H9 (cell line): ENCODE data around the gene SLCO4A1. TPM values are rescaled to one million over a fixed set of nuclear protein-coding genes. Genes with fewer than 3 reads are reported as not detected.

Experiments
- DNase-seq: peaks from one replicate; pipeline ENCODE4 v3.0.0-alpha.2; 2017
- H2AFZ ChIP-seq: one replicate; pipeline ENCODE4 v1.6.1; 2013; ENCODE audit warnings: mild to moderate bottlenecking, low read length, control low read depth, moderate library complexity
- H2AK5ac ChIP-seq: 2 replicates; pipeline ENCODE4 v1.6.1; 2013; ENCODE audit warnings: low read length, control low read depth, mixed read lengths; ENCODE audit not compliant: insufficient read length
- H2BK120ac ChIP-seq: one replicate; pipeline ENCODE4 v1.6.1; 2013; ENCODE audit warnings: low read depth, mild to moderate bottlenecking, low read length, control low read depth, inconsistent platforms; ENCODE audit not compliant: poor library complexity, severe bottlenecking
- H2BK12ac ChIP-seq: 2 replicates; pipeline ENCODE4 v1.6.1; 2013; ENCODE audit warnings: low read length, control low read depth, mixed read lengths, low read depth; ENCODE audit not compliant: insufficient read length
- H2BK15ac ChIP-seq: 2 replicates; pipeline ENCODE4 v1.6.1; 2013; ENCODE audit warnings: low read depth, low read length, control low read depth
- H2BK20ac ChIP-seq: one replicate; pipeline ENCODE4 v1.6.1; 2013; ENCODE audit warnings: low read depth, mild to moderate bottlenecking, low read length, control low read depth, inconsistent platforms; ENCODE audit not compliant: poor library complexity, severe bottlenecking
- H2BK5ac ChIP-seq: 2 replicates; pipeline ENCODE4 v1.6.1; 2013; ENCODE audit warnings: low read length, control low read depth, mixed read lengths; ENCODE audit not compliant: insufficient read length
- H3K14ac ChIP-seq: 2 replicates; pipeline ENCODE4 v1.6.1; 2013; ENCODE audit warnings: low read length, control low read depth; ENCODE audit not compliant: insufficient read depth
- H3K18ac ChIP-seq: 2 replicates; pipeline ENCODE4 v1.6.1; 2013; ENCODE audit warnings: low read depth, mild to moderate bottlenecking, mixed read lengths, low read length, control low read depth; ENCODE audit not compliant: insufficient read length
- H3K23ac ChIP-seq: 2 replicates; pipeline ENCODE4 v1.6.1; 2013; ENCODE audit warnings: low read length, control low read depth, mixed read lengths, low read depth; ENCODE audit not compliant: insufficient read length
- H3K23me2 ChIP-seq: 2 replicates; pipeline ENCODE4 v1.6.1; 2013; ENCODE audit warnings: low read depth, mild to moderate bottlenecking, mixed read lengths, low read length, control low read depth; ENCODE audit not compliant: insufficient read length, poor library complexity, severe bottlenecking
- H3K27ac ChIP-seq: 2 replicates; pipeline ENCODE4 v1.5.1; 2013; ENCODE audit warnings: low read length, control low read depth, mixed read lengths, low read depth; ENCODE audit not compliant: insufficient read length
- H3K27me3 ChIP-seq: 2 replicates; pipeline ENCODE4 v1.6.1; 2013; ENCODE audit warnings: low read length, control low read depth, inconsistent platforms; ENCODE audit not compliant: insufficient read depth
- H3K4ac ChIP-seq: 2 replicates; pipeline ENCODE4 v1.6.1; 2013; ENCODE audit warnings: low read depth, mild to moderate bottlenecking, control low read depth, inconsistent platforms, low read length, moderate library complexity
- H3K4me1 ChIP-seq: 2 replicates; pipeline ENCODE4 v1.6.1; 2013; ENCODE audit warnings: low read length, control low read depth, inconsistent platforms; ENCODE audit not compliant: insufficient read depth
- H3K4me2 ChIP-seq: 2 replicates; pipeline ENCODE4 v1.6.1; 2013; ENCODE audit warnings: low read length, control low read depth, mixed read lengths; ENCODE audit not compliant: insufficient read length, insufficient read depth
- H3K56ac ChIP-seq: 2 replicates; pipeline ENCODE4 v1.6.1; 2013; ENCODE audit warnings: low read depth, mild to moderate bottlenecking, mixed read lengths, low read length, control low read depth; ENCODE audit not compliant: insufficient read length
- H3K79me1 ChIP-seq: 2 replicates; pipeline ENCODE4 v1.6.1; 2013; ENCODE audit warnings: low read depth, mild to moderate bottlenecking, moderate library complexity, low read length, control low read depth, inconsistent platforms; ENCODE audit not compliant: insufficient read depth, poor library complexity, severe bottlenecking
- H3K79me2 ChIP-seq: 2 replicates; pipeline ENCODE4 v1.6.1; 2013; ENCODE audit warnings: low read length, control low read depth, inconsistent platforms; ENCODE audit not compliant: insufficient read depth
- H3K9ac ChIP-seq: 2 replicates; pipeline ENCODE4 v1.6.1; 2013; ENCODE audit warnings: low read length, control low read depth, mixed read lengths; ENCODE audit not compliant: insufficient read length; ENCODE audit errors: extremely low read depth
- H3K9me3 ChIP-seq: one replicate; pipeline ENCODE4 v1.6.1; 2013; ENCODE audit warnings: low read depth, low read length, inconsistent platforms; ENCODE audit not compliant: control insufficient read depth
- H3T11ph ChIP-seq: one replicate; pipeline ENCODE4 v1.6.1; 2013; ENCODE audit warnings: mild to moderate bottlenecking, low read length, control low read depth, inconsistent platforms
- H4K20me1 ChIP-seq: one replicate; pipeline ENCODE4 v1.6.1; 2013; ENCODE audit not compliant: control insufficient read depth, insufficient read length, insufficient read depth
- H4K5ac ChIP-seq: 2 replicates; pipeline ENCODE4 v1.6.1; 2013; ENCODE audit warnings: low read depth, mild to moderate bottlenecking, mixed read lengths, low read length, control low read depth; ENCODE audit not compliant: insufficient read length
- H4K8ac ChIP-seq: replicated peaks from 2 replicates; pipeline ENCODE4 v1.6.1; 2013; ENCODE audit warnings: low read length, control low read depth, mixed read lengths, low read depth; ENCODE audit not compliant: insufficient read length
- H4K91ac ChIP-seq: 2 replicates; pipeline ENCODE4 v1.6.1; 2013; ENCODE audit warnings: low read depth, mild to moderate bottlenecking, moderate library complexity, mixed read lengths, low read length, control low read depth; ENCODE audit not compliant: insufficient read length
- H3K27ac Mint-ChIP-seq, 3 experiments: 2 replicates in 2 of 3; 3 replicates in 1 of 3; pipeline ENCODE4 v1.8.0; 2020 to 2021; ENCODE audit warnings: mixed read lengths in 3 of 3, mild to moderate bottlenecking in 1 of 3, moderate library complexity in 1 of 3
- H3K27me3 Mint-ChIP-seq: 2 replicates; pipeline ENCODE4 v1.8.0; 2021; ENCODE audit warnings: low read depth, mild to moderate bottlenecking, moderate library complexity, mixed read lengths
- H3K36me3 Mint-ChIP-seq, 3 experiments: 2 replicates in 2 of 3; 3 replicates in 1 of 3; pipeline ENCODE4 v1.8.0; 2020 to 2021; ENCODE audit warnings: low read depth in 3 of 3, mixed read lengths in 3 of 3; ENCODE audit not compliant: insufficient read depth in 1 of 3
- H3K4me1 Mint-ChIP-seq, 2 experiments: 2 replicates each; pipeline ENCODE4 v1.8.0; 2020; ENCODE audit warnings: mixed read lengths in 2 of 2
- H3K4me3 Mint-ChIP-seq, 2 experiments: 2 replicates in 1 of 2; 3 replicates in 1 of 2; pipeline ENCODE4 v1.8.0; 2020 to 2021; ENCODE audit warnings: mild to moderate bottlenecking in 2 of 2, mixed read lengths in 2 of 2, moderate library complexity in 1 of 2
- H3K9me3 Mint-ChIP-seq, 2 experiments: 2 replicates in 1 of 2; 3 replicates in 1 of 2; pipeline ENCODE4 v1.8.0; 2020; ENCODE audit warnings: mild to moderate bottlenecking in 2 of 2, mixed read lengths in 2 of 2, moderate library complexity in 1 of 2
- WGBS: extraction: QIAGEN DNeasy Blood & Tissue Kit; methylation state at CpG from one replicate; pipeline ENCODE4 v1.1.7; 2013; ENCODE audit warnings: missing lambda C conversion rate, low lambda C conversion rate, mixed read lengths; ENCODE audit not compliant: insufficient read length; ENCODE audit errors: extremely low coverage; 5-methylcytosine and 5-hydroxymethylcytosine counted together
- total RNA-seq: library from RNA; stranded (reverse); gene quantifications from 2 replicates; pipeline ENCODE4 v1.2.1, GENCODE V29; 2021
- TF ChIP-seq, protein P1 (sequence below): fragments of 200-600 bp; sonication (generic); conservative IDR thresholded peaks from 3 replicates; pipeline ENCODE4 v1.8.0; 2021; ENCODE audit warnings: antibody characterized with exemption, mild to moderate bottlenecking

SLCO4A1 gene
- total RNA-seq, 1 experiment from 2014 or later = 9.4 TPM

DNA sequence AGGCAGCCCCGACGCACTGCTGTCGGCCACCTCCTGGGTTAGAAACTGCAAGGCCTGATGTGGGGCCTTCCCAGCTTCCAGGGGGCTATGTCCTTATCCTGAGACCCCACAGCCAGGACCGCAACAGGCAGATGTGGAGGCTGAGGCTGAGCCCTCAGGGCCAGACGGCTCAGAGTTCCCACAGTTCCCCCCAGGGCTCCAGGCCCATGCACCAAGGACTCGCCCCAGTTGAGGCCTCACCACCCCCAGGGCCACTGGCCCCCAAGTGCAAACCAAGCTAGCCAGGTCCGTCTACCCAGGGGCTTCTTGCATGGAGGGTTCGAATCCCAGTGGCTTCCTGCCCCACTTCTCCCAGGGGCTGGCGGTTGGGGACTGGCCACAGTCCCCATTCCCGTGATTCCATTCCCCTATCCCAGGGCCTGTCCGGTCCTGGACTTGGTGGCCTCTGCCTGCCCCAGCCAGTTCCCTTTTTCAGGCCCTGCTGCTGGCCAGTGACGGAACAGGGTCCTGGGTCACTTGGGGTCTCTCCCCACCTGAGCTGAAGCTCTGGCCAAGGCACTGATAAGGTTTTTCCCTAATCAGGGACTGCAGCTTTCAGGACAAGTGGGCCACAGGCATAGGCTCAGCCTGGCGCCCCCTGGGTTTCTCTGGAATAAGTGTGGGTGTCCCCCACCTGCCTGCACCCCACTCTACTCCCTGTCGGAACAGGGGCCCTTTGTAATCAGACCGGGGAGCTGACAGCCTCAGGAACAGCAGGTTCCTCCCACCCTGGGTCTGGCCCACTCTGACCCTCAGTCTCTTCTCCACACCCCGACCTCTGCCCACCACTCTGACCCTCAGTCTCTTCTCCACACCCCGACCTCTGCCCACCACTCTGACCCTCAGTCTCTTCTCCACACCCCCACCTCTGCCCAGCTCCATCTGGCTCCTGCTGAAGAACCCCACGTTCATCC lies 22.0 kb downstream of the SLCO4A1 start:
- Histone ChIP-seq H3K79me1 (no peaks in the 10 kb centered on the region), H2AK5ac (no peak overlapping the region), H4K20me1 (no peaks in the 10 kb centered on the region), H3K23me2 (no peaks in the 10 kb centered on the region), H3K4me2 (no peak overlapping the region), H3K9me3 (no peaks in the 10 kb centered on the region), H2BK12ac (no peak overlapping the region), H3K56ac (no peak overlapping the region), H3K9ac (no peak overlapping the region), H2BK20ac (no peak overlapping the region), H3K4me1 (no peaks in the 10 kb centered on the region), H2BK15ac (no peak overlapping the region), H4K8ac (no peak overlapping the region), H3T11ph (no peak overlapping the region), H3K4ac (no peak overlapping the region), H3K23ac (no peak overlapping the region), H4K91ac (no peak overlapping the region), H3K27ac (no peak overlapping the region), H4K5ac (no peak overlapping the region), H2BK120ac (no peak overlapping the region), H3K14ac (no peak overlapping the region), H3K79me2 (no peaks in the 10 kb centered on the region), H2AFZ (no peak overlapping the region), H2BK5ac (no peak overlapping the region), H3K18ac (no peak overlapping the region), H3K27me3 (no peaks in the 10 kb centered on the region)
- H3K36me3 Mint-ChIP-seq = no peaks in the 10 kb centered on the region
- DNase-seq = no peak
- H3K4me3 Mint-ChIP-seq = no peak overlapping the region; a peak in 1 of 5 replicates
- H3K27ac Mint-ChIP-seq = peak overlapping the region in 1 of 3 experiments; percentile 67; a peak in 1 of 7 replicates
- no CpG with 5 or more reads among the region's 18 CpGs for WGBS
- peaks cover 8 to 10% of the 10 kb centered on the region in 2 experiments for H3K4me1 Mint-ChIP-seq
- TF ChIP-seq, protein P1, sequence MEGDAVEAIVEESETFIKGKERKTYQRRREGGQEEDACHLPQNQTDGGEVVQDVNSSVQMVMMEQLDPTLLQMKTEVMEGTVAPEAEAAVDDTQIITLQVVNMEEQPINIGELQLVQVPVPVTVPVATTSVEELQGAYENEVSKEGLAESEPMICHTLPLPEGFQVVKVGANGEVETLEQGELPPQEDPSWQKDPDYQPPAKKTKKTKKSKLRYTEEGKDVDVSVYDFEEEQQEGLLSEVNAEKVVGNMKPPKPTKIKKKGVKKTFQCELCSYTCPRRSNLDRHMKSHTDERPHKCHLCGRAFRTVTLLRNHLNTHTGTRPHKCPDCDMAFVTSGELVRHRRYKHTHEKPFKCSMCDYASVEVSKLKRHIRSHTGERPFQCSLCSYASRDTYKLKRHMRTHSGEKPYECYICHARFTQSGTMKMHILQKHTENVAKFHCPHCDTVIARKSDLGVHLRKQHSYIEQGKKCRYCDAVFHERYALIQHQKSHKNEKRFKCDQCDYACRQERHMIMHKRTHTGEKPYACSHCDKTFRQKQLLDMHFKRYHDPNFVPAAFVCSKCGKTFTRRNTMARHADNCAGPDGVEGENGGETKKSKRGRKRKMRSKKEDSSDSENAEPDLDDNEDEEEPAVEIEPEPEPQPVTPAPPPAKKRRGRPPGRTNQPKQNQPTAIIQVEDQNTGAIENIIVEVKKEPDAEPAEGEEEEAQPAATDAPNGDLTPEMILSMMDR = no peak
- H3K9me3 Mint-ChIP-seq = no peaks in the 10 kb centered on the region
- no peaks in the 10 kb centered on the region for H3K27me3 Mint-ChIP-seq
